Vagina (tissue), 2 donors: ENCODE data around the gene CAMK2B. TPM values are rescaled to one million over a fixed set of nuclear protein-coding genes. Genes with fewer than 3 reads are reported as not detected.

ENCODE experiments used
- DNase-seq, 2 donors: peaks; one replicate each; pipeline ENCODE4 v3.0.0-alpha.2; 2017; ENCODE audit errors: extremely low spot score in 2 of 2
- H3K27ac ChIP-seq: fragments of 200-600 bp; sonication (generic); one replicate; pipeline ENCODE4 v1.5.1; 2019
- H3K27me3 ChIP-seq: fragments of 200-600 bp; sonication (generic); one replicate; pipeline ENCODE4 v1.5.1; 2019
- H3K36me3 ChIP-seq, 2 donors: fragments of 200-600 bp; sonication (generic); one replicate each; pipeline ENCODE4 v1.5.1; 2017 to 2019
- H3K4me1 ChIP-seq: fragments of 200-600 bp; sonication (generic); one replicate; pipeline ENCODE4 v1.5.1; 2019
- H3K4me3 ChIP-seq, 2 donors: fragments of 200-600 bp; sonication (generic); 1 replicate in 1 of 2; 2 replicates in 1 of 2; pipeline ENCODE4 v1.5.1; 2016 to 2019
- H3K9me3 ChIP-seq: fragments of 200-600 bp; sonication (generic); one replicate; pipeline ENCODE4 v1.5.1; 2019
- POLR2A ChIP-seq, 2 donors: fragments of 450-650 bp; IDR thresholded peaks; one replicate each; pipeline ENCODE4 v1.6.1; 2017; ENCODE audit warnings: antibody characterized with exemption in 2 of 2, mild to moderate bottlenecking in 2 of 2, moderate library complexity in 2 of 2
- POLR2AphosphoS5 ChIP-seq, 2 donors: sonication (generic); formaldehyde crosslinking; IDR thresholded peaks; one replicate each; pipeline ENCODE4 v1.9.0; 2017; ENCODE audit warnings: antibody characterized with exemption in 2 of 2, mild to moderate bottlenecking in 2 of 2, low read depth in 1 of 2; ENCODE audit not compliant: insufficient read depth in 1 of 2
- intact Hi-C: fragments of 100-400 bp; cut with DNase I; formaldehyde crosslinking; loops from one replicate; pipeline ENCODE4 v1.15.1; 2023
- total RNA-seq: library from RNA; depleted of rRNA; stranded (reverse); fragments of >200 nt; gene quantifications from one replicate; pipeline ENCODE4 v1.2.3, GENCODE V29; 2016
- TF ChIP-seq, protein P1 (sequence below), 3 experiments: fragments of 450-650 bp in 2 of 3; fragments of 200-600 bp in 1 of 3; sonication (generic) in 1 of 3; IDR thresholded peaks; one replicate each; pipeline ENCODE4 v1.5.1; 2017 to 2019; ENCODE audit warnings: antibody characterized with exemption in 3 of 3, mild to moderate bottlenecking in 2 of 3, moderate library complexity in 2 of 3

Gene CAMK2B
- total RNA-seq, 1 donor from 2014 or later: 3.2 TPM

DNA sequence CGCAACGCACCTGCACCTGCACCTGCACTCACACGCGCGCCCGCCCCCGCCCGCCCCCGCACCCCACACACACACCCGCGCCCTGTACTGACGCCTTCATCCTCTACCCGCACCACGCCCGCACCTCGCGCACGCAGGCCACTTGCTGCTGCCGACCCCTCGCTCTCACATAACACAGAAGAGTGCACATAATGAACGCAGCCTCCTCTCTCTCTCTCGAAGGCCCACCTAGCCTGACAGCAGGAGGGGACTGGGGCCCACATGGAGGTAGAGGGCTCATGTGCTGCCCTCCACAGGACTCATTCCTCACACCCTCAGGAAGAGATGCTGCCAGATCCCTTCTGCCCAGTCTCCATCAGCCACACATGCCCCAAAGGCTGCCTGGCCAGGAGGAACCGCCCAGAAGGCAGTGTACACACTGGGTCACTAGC is 432 bp upstream of the CAMK2B start:
- no peaks in the 10 kb centered on the region for H3K36me3 ChIP-seq
- no peak for DNase-seq
- H3K27ac ChIP-seq: no peak overlapping the region
- H3K9me3 ChIP-seq: no peaks in the 10 kb centered on the region
- intact Hi-C loops: no loop called here
- TF ChIP-seq POLR2A (IDR thresholded peaks at IDR 0.05) (no peak), POLR2AphosphoS5 (IDR thresholded peaks at IDR 0.05; ENCODE audit: insufficient read depth in 1 of 2, low read depth in 1 of 2) (no peak)
- TF ChIP-seq, protein P1, sequence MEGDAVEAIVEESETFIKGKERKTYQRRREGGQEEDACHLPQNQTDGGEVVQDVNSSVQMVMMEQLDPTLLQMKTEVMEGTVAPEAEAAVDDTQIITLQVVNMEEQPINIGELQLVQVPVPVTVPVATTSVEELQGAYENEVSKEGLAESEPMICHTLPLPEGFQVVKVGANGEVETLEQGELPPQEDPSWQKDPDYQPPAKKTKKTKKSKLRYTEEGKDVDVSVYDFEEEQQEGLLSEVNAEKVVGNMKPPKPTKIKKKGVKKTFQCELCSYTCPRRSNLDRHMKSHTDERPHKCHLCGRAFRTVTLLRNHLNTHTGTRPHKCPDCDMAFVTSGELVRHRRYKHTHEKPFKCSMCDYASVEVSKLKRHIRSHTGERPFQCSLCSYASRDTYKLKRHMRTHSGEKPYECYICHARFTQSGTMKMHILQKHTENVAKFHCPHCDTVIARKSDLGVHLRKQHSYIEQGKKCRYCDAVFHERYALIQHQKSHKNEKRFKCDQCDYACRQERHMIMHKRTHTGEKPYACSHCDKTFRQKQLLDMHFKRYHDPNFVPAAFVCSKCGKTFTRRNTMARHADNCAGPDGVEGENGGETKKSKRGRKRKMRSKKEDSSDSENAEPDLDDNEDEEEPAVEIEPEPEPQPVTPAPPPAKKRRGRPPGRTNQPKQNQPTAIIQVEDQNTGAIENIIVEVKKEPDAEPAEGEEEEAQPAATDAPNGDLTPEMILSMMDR (IDR thresholded peaks at IDR 0.05): no peak
- peaks cover 5% of the 10 kb centered on the region for H3K4me1 ChIP-seq
- no peaks in the 10 kb centered on the region for H3K27me3 ChIP-seq
- no peak overlapping the region for H3K4me3 ChIP-seq

DNA sequence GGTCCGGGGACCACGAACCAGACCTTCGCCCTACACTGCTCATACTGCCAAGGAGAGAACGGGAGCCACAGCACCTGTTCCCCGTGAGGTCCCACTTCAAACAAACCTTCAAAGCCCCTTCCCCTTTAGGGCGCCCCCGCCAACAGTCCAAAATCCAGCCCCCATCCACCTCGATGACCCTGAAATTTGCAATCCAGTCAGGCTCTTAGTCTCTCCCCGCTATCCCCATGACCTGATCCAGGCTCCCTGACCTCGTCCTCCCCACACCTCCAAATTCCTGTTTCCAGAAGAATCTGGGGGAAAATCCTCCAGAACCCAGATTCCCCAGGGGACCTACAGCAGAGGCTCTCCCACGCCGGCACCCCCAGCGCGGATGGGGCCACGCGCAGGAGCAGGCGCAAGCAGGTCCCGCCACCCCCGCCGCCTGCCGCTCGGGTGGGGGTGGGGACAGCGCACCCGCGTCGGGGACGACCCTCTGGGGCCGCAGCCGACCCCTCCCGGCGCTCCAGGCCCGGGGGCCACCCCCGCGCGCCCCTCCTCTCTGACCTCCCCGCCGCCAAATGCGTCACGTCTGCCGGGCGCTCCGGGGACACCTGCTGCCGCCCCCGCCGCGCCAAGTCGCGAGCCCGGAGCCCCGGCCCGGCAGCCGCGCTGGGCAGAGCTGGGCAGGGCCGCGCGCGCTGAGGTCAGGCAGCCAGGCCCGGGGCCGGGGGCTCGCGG is 753 bp downstream of the CAMK2B start:
- DNase-seq: peak; percentile 77 to 92
- Histone ChIP-seq H3K4me1 (peaks cover 5% of the 10 kb centered on the region), H3K4me3 (no peak overlapping the region), H3K9me3 (no peaks in the 10 kb centered on the region), H3K36me3 (no peaks in the 10 kb centered on the region), H3K27ac (no peak overlapping the region), H3K27me3 (no peaks in the 10 kb centered on the region)
- TF ChIP-seq, protein P1 (IDR thresholded peaks at IDR 0.05): no peak
- intact Hi-C loops: no loop called here

DNA sequence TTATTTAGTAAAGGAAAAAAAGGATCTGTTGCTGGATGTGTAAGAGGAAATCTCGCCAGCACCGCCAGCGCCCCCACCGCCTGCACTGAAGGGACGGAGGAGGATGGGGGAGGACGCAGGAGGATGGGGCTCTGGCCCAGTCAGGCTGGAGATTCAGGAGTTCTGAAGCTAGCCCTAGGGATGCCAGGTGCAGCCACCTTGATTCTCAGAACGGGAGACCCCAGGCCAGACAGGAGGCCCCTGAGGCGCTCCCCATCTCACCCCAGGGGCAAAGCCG is 1.3 kb downstream of the CAMK2B start:
- intact Hi-C loops: no loop called here
- no peaks in the 10 kb centered on the region for H3K9me3 ChIP-seq

DNA sequence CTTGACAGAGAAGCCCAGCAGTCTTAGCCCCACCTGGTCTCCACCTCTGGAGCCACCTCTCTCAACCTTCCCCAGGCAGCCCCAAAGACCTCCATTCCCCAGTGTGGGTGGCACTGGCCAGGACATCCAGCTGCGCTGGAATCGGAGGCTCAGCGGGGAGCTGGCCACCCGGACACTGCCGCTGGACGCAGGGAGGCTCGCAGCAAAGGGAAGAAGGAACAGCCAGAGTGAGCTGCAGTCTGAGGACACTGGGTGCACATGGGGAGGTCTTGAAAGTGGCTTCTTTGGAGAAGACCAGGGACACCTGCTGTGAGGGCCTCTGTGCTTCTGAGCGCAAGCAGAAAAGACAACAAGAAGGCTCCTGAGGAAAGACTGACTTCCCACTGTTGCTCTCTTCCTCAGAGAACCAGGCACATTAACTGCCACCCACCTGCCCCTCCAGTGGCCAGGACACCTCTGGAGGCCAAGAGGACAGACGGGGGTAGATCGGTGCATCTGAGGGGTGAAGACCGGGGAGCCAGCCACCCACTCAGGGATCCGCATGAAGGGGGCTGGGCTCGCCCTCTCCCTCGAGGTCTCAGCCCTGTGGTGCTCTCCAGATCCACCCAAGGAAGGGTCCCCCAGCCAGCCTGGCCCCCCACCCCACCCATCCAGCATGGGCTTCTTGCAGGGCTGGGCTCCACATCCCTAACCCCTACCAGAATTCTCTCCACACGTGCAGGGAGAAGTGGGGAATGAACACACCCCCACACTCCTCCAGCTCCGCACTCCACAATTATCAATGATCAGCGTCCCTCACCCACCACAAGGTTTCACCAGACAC is 1.8 kb downstream of the CAMK2B start:
- TF ChIP-seq POLR2AphosphoS5 (IDR thresholded peaks at IDR 0.05; ENCODE audit: insufficient read depth in 1 of 2, low read depth in 1 of 2) (no peak), POLR2A (IDR thresholded peaks at IDR 0.05) (no peak)
- TF ChIP-seq, protein P1 (IDR thresholded peaks at IDR 0.05): no peak
- peak in 1 of 2 donors; percentile 58 for DNase-seq
- H3K27me3 ChIP-seq: no peaks in the 10 kb centered on the region
- no peaks in the 10 kb centered on the region for H3K9me3 ChIP-seq
- no peak overlapping the region for H3K27ac ChIP-seq
- intact Hi-C loops: no loop called here
- no peaks in the 10 kb centered on the region for H3K36me3 ChIP-seq
- H3K4me3 ChIP-seq: no peak overlapping the region
- peaks cover 5% of the 10 kb centered on the region for H3K4me1 ChIP-seq

More for the DNA sequence above, 1.3 kb downstream of the CAMK2B start:
- no peak overlapping the region for H3K27ac ChIP-seq
- TF ChIP-seq, protein P1 (IDR thresholded peaks at IDR 0.05): no peak
- TF ChIP-seq POLR2AphosphoS5 (IDR thresholded peaks at IDR 0.05; ENCODE audit: insufficient read depth in 1 of 2, low read depth in 1 of 2) (no peak), POLR2A (IDR thresholded peaks at IDR 0.05) (no peak)
- DNase-seq: no peak
- H3K36me3 ChIP-seq: no peaks in the 10 kb centered on the region
- no peak overlapping the region for H3K4me3 ChIP-seq
- H3K27me3 ChIP-seq: no peaks in the 10 kb centered on the region
- peaks cover 5% of the 10 kb centered on the region for H3K4me1 ChIP-seq
